WTC11 (cell line): ENCODE results near the gene EPHA1. TPM values are rescaled to one million over a fixed set of nuclear protein-coding genes. Genes with fewer than 3 reads are reported as not detected.

Source experiments
- ATAC-seq: fragments of 200-7000 bp; cut with Tn5 transposase; 2 replicates; pipeline ENCODE4 v1.10.0; 2021; ENCODE audit warnings: mild to moderate bottlenecking, moderate library complexity
- CTCF ChIA-PET: fragments of 300-600 bp; sonication (Branson Sonifier 250); formaldehyde crosslinking; loops from one replicate; lab custom pipeline; 2021; ENCODE audit warnings: antibody characterized with exemption; lab: Charles Lee
- POLR2A ChIA-PET: fragments of 350-600 bp; sonication (Branson Sonifier 250); formaldehyde crosslinking; loops from one replicate; lab custom pipeline; 2021; ENCODE audit warnings: antibody characterized with exemption; lab: Charles Lee
- DNase-seq: peaks from one replicate; pipeline ENCODE4 v3.0.0; 2021; ENCODE audit warnings: low spot score
- H3K27ac Mint-ChIP-seq: 2 replicates; pipeline ENCODE4 v1.8.0; 2021; ENCODE audit warnings: mixed read lengths
- H3K27me3 Mint-ChIP-seq: 2 replicates; pipeline ENCODE4 v1.8.0; 2021; ENCODE audit warnings: low read depth, mild to moderate bottlenecking, moderate library complexity, mixed read lengths
- H3K36me3 Mint-ChIP-seq: 2 replicates; pipeline ENCODE4 v1.8.0; 2021; ENCODE audit warnings: mixed read lengths
- H3K4me1 Mint-ChIP-seq: 2 replicates; pipeline ENCODE4 v1.8.0; 2022; ENCODE audit warnings: mixed read lengths
- H3K4me3 Mint-ChIP-seq: 2 replicates; pipeline ENCODE4 v1.8.0; 2021; ENCODE audit warnings: mild to moderate bottlenecking, moderate library complexity, mixed read lengths
- H3K9me3 Mint-ChIP-seq: 2 replicates; pipeline ENCODE4 v1.8.0; 2021; ENCODE audit warnings: mixed read lengths
- CDX4 ChIP-seq: fragments of 250-450 bp; sonication (Bioruptor Pico); IDR thresholded peaks from 2 replicates; pipeline ENCODE4 v1.9.0; 2021; ENCODE audit warnings: moderate library complexity, mild to moderate bottlenecking, inconsistent platforms, borderline replicate concordance
- CREB1 ChIP-seq: sonication (generic); formaldehyde crosslinking; IDR thresholded peaks from 2 replicates; pipeline ENCODE4 v1.8.0; 2023; ENCODE audit warnings: mild to moderate bottlenecking, missing genetic modification reagents
- IRF2 ChIP-seq: sonication (generic); formaldehyde crosslinking; IDR thresholded peaks from 2 replicates; pipeline ENCODE4 v1.8.0; 2022; ENCODE audit warnings: low read depth, missing genetic modification reagents, borderline replicate concordance
- JAZF1 ChIP-seq: fragments of 250-450 bp; sonication (Bioruptor Pico); IDR thresholded peaks from 2 replicates; pipeline ENCODE4 v1.9.0; 2021; ENCODE audit warnings: moderate library complexity, mild to moderate bottlenecking, inconsistent platforms
- JUN ChIP-seq: sonication (generic); formaldehyde crosslinking; IDR thresholded peaks from 2 replicates; pipeline ENCODE4 v1.8.0; 2023; ENCODE audit warnings: mild to moderate bottlenecking, missing genetic modification reagents
- MAX ChIP-seq: sonication (generic); formaldehyde crosslinking; IDR thresholded peaks from 2 replicates; pipeline ENCODE4 v1.8.0; 2022; ENCODE audit warnings: mild to moderate bottlenecking, missing genetic modification reagents
- MLX ChIP-seq: sonication (generic); formaldehyde crosslinking; IDR thresholded peaks from 2 replicates; pipeline ENCODE4 v1.8.1; 2023; ENCODE audit warnings: mild to moderate bottlenecking, missing genetic modification reagents, moderate library complexity
- MXD4 ChIP-seq: fragments of 250-450 bp; sonication (Bioruptor Pico); IDR thresholded peaks from 2 replicates; pipeline ENCODE4 v1.8.0; 2021; ENCODE audit warnings: mild to moderate bottlenecking, moderate library complexity, borderline replicate concordance
- MYBL2 ChIP-seq: sonication (generic); formaldehyde crosslinking; IDR thresholded peaks from 2 replicates; pipeline ENCODE4 v1.8.1; 2023; ENCODE audit warnings: mild to moderate bottlenecking, moderate library complexity, missing genetic modification reagents
- NR1H2 ChIP-seq: sonication (generic); formaldehyde crosslinking; IDR thresholded peaks from 2 replicates; pipeline ENCODE4 v1.9.0; 2021; ENCODE audit warnings: mild to moderate bottlenecking, moderate library complexity, missing genetic modification reagents
- PREB ChIP-seq: sonication (generic); formaldehyde crosslinking; IDR thresholded peaks from 2 replicates; pipeline ENCODE4 v1.8.1; 2022; ENCODE audit warnings: mild to moderate bottlenecking, missing genetic modification reagents, moderate library complexity, borderline replicate concordance
- SMAD4 ChIP-seq: sonication (generic); formaldehyde crosslinking; IDR thresholded peaks from 2 replicates; pipeline ENCODE4 v1.8.0; 2022; ENCODE audit warnings: mild to moderate bottlenecking, missing genetic modification reagents
- SOX15 ChIP-seq: fragments of 250-450 bp; sonication (Bioruptor Pico); IDR thresholded peaks from 2 replicates; pipeline ENCODE4 v1.9.0; 2021; ENCODE audit warnings: mild to moderate bottlenecking
- SP1 ChIP-seq: sonication (generic); formaldehyde crosslinking; conservative IDR thresholded peaks from 2 replicates; pipeline ENCODE4 v1.8.1; 2022; ENCODE audit warnings: missing genetic modification reagents
- TEAD4 ChIP-seq: sonication (generic); formaldehyde crosslinking; IDR thresholded peaks from 2 replicates; pipeline ENCODE4 v1.8.0; 2022; ENCODE audit warnings: mild to moderate bottlenecking, missing genetic modification reagents
- TP53 ChIP-seq: sonication (generic); formaldehyde crosslinking; IDR thresholded peaks from 2 replicates; pipeline ENCODE4 v1.8.1; 2023; ENCODE audit warnings: mild to moderate bottlenecking, missing genetic modification reagents
- ZBTB43 ChIP-seq: sonication (generic); formaldehyde crosslinking; IDR thresholded peaks from 2 replicates; pipeline ENCODE4 v1.8.1; 2023; ENCODE audit warnings: mild to moderate bottlenecking, missing genetic modification reagents
- ZNF232 ChIP-seq: sonication (generic); formaldehyde crosslinking; IDR thresholded peaks from 2 replicates; pipeline ENCODE4 v1.8.0; 2022; ENCODE audit warnings: mild to moderate bottlenecking, missing genetic modification reagents
- total RNA-seq: library from RNA; stranded (reverse); gene quantifications from 3 replicates; pipeline ENCODE4 v1.2.3, GENCODE V29; 2021
- TF ChIP-seq, protein P1 (sequence below): sonication (generic); formaldehyde crosslinking; IDR thresholded peaks from 2 replicates; pipeline ENCODE4 v1.8.0; 2022; ENCODE audit warnings: mild to moderate bottlenecking, missing genetic modification reagents
- TF ChIP-seq, protein P2 (sequence below): fragments of 250-450 bp; sonication (Bioruptor Pico); IDR thresholded peaks from 2 replicates; pipeline ENCODE4 v1.9.0; 2021; ENCODE audit warnings: mild to moderate bottlenecking
- TF ChIP-seq, protein P3 (sequence below): sonication (generic); formaldehyde crosslinking; IDR thresholded peaks from 2 replicates; pipeline ENCODE4 v1.8.1; 2022; ENCODE audit warnings: low read depth, mild to moderate bottlenecking, moderate library complexity, missing genetic modification reagents, borderline replicate concordance
- TF ChIP-seq, protein P4 (sequence below): sonication (generic); formaldehyde crosslinking; conservative IDR thresholded peaks from 2 replicates; pipeline ENCODE4 v1.8.1; 2023; ENCODE audit warnings: mild to moderate bottlenecking, low read depth, missing genetic modification reagents, moderate library complexity

The EPHA1 gene
- total RNA-seq, 1 experiment from 2014 or later, result 203 TPM

DNA sequence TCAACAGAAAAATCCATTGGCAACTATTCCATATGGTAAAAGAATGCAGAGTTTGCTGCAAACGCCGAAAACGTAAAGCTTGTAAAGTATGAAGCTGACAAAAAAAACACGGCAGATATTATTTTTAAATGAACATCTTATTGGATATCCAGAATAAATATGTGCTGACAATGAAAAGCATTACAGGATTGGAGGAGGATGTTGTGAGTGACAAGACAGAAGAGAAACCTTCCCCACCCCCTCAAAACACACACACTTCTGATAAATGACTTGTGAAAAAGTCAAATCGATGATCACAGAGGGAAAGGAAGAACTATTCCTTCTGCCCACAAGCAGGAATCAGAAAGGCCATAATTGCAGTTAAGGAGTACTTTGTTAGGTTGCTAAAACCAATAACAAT is 60.7 kb downstream of the EPHA1 start:
- DNase-seq (no peak), ATAC-seq (no peak)
- peaks cover 21% of the 10 kb centered on the region for H3K27me3 Mint-ChIP-seq
- peaks cover 36% of the 10 kb centered on the region for H3K4me1 Mint-ChIP-seq
- CTCF ChIA-PET, result interaction anchor here (0.5 to 3.8 kb wide), 2 partner anchors 32 to 39 kb away, joined by 3 to 12 read pairs; no protein-coding TSS in a partner anchor
- H3K36me3 Mint-ChIP-seq, result no peaks in the 10 kb centered on the region
- TF ChIP-seq MAX (no peak), MLX (CRISPR knock-in tag) (no peak), ZBTB43 (CRISPR knock-in tag) (no peak), NR1H2 (CRISPR knock-in tag) (no peak), JUN (CRISPR knock-in tag) (no peak), JAZF1 (CRISPR knock-in tag) (no peak)
- H3K4me3 Mint-ChIP-seq, result no peak overlapping the region
- H3K9me3 Mint-ChIP-seq, result peaks cover 5% of the 10 kb centered on the region; the same call in 1 of the 2 replicates
- no peak overlapping the region for H3K27ac Mint-ChIP-seq
- POLR2A ChIA-PET, result no interaction called here

GRCh38 chr7:143346018-143346417 is 62.6 kb downstream of the EPHA1 start:
- Mint-ChIP-seq H3K9me3 (peaks cover 5% of the 10 kb centered on the region; the same call in 1 of the 2 replicates), H3K4me1 (peaks cover 21% of the 10 kb centered on the region), H3K27ac (no peak overlapping the region), H3K4me3 (peak overlapping the region; percentile 79), H3K27me3 (peaks cover 21% of the 10 kb centered on the region), H3K36me3 (no peaks in the 10 kb centered on the region)
- DNase-seq (peak; percentile 26), ATAC-seq (peak; percentile 48)
- CTCF ChIA-PET, result interaction anchor here (0.6 to 2.7 kb wide), 26 partner anchors 9 to 430 kb away, joined by 3 to 30 read pairs (median 5); partner anchors contain the start of genes CLCN1 and FAM131B
- TF ChIP-seq TEAD4 (no peak), PREB (no peak), SP1 (no peak), ZNF232 (CRISPR knock-in tag) (no peak), MXD4 (CRISPR knock-in tag) (no peak), TP53 (CRISPR knock-in tag) (no peak), MYBL2 (no peak), CREB1 (no peak), IRF2 (CRISPR knock-in tag) (no peak), SOX15 (CRISPR knock-in tag) (no peak), SMAD4 (CRISPR knock-in tag) (no peak), CDX4 (no peak)
- TF ChIP-seq, protein P1, sequence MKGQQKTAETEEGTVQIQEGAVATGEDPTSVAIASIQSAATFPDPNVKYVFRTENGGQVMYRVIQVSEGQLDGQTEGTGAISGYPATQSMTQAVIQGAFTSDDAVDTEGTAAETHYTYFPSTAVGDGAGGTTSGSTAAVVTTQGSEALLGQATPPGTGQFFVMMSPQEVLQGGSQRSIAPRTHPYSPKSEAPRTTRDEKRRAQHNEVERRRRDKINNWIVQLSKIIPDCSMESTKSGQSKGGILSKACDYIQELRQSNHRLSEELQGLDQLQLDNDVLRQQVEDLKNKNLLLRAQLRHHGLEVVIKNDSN, result no peak
- TF ChIP-seq, protein P2, sequence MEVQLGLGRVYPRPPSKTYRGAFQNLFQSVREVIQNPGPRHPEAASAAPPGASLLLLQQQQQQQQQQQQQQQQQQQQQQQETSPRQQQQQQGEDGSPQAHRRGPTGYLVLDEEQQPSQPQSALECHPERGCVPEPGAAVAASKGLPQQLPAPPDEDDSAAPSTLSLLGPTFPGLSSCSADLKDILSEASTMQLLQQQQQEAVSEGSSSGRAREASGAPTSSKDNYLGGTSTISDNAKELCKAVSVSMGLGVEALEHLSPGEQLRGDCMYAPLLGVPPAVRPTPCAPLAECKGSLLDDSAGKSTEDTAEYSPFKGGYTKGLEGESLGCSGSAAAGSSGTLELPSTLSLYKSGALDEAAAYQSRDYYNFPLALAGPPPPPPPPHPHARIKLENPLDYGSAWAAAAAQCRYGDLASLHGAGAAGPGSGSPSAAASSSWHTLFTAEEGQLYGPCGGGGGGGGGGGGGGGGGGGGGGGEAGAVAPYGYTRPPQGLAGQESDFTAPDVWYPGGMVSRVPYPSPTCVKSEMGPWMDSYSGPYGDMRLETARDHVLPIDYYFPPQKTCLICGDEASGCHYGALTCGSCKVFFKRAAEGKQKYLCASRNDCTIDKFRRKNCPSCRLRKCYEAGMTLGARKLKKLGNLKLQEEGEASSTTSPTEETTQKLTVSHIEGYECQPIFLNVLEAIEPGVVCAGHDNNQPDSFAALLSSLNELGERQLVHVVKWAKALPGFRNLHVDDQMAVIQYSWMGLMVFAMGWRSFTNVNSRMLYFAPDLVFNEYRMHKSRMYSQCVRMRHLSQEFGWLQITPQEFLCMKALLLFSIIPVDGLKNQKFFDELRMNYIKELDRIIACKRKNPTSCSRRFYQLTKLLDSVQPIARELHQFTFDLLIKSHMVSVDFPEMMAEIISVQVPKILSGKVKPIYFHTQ (CRISPR knock-in tag), result no peak
- TF ChIP-seq, protein P3, sequence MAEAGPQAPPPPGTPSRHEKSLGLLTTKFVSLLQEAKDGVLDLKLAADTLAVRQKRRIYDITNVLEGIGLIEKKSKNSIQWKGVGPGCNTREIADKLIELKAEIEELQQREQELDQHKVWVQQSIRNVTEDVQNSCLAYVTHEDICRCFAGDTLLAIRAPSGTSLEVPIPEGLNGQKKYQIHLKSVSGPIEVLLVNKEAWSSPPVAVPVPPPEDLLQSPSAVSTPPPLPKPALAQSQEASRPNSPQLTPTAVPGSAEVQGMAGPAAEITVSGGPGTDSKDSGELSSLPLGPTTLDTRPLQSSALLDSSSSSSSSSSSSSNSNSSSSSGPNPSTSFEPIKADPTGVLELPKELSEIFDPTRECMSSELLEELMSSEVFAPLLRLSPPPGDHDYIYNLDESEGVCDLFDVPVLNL (CRISPR knock-in tag), result no peak
- TF ChIP-seq, protein P4, sequence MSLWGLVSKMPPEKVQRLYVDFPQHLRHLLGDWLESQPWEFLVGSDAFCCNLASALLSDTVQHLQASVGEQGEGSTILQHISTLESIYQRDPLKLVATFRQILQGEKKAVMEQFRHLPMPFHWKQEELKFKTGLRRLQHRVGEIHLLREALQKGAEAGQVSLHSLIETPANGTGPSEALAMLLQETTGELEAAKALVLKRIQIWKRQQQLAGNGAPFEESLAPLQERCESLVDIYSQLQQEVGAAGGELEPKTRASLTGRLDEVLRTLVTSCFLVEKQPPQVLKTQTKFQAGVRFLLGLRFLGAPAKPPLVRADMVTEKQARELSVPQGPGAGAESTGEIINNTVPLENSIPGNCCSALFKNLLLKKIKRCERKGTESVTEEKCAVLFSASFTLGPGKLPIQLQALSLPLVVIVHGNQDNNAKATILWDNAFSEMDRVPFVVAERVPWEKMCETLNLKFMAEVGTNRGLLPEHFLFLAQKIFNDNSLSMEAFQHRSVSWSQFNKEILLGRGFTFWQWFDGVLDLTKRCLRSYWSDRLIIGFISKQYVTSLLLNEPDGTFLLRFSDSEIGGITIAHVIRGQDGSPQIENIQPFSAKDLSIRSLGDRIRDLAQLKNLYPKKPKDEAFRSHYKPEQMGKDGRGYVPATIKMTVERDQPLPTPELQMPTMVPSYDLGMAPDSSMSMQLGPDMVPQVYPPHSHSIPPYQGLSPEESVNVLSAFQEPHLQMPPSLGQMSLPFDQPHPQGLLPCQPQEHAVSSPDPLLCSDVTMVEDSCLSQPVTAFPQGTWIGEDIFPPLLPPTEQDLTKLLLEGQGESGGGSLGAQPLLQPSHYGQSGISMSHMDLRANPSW, result no peak
- POLR2A ChIA-PET, result interaction anchor here (0.9 to 1.1 kb wide), 2 partner anchors 10 to 17 kb away, joined by 3 read pairs; no protein-coding TSS in a partner anchor
